GM23248 (cell line): ENCODE results near the gene C1QTNF1. TPM values are rescaled to one million over a fixed set of nuclear protein-coding genes. Genes with fewer than 3 reads are reported as not detected.

Experiments
- DNase-seq: peaks from one replicate; pipeline ENCODE4 v3.0.0-alpha.2; 2015
- H2AFZ ChIP-seq: fragments of 200-600 bp; sonication (generic); 2 replicates; pipeline ENCODE4 v1.6.1; 2016; ENCODE audit warnings: antibody characterized with exemption
- H3F3A ChIP-seq: fragments of 200-600 bp; sonication (generic); 2 replicates; pipeline ENCODE4 v1.6.1; 2016; ENCODE audit warnings: mild to moderate bottlenecking, antibody characterized with exemption, mixed run types; ENCODE audit not compliant: insufficient read depth
- H3K27ac ChIP-seq: fragments of 200-600 bp; sonication (generic); 2 replicates; pipeline ENCODE4 v1.5.1; 2016; ENCODE audit warnings: mild to moderate bottlenecking
- H3K27me3 ChIP-seq: fragments of 200-600 bp; sonication (generic); replicated peaks from 2 replicates; pipeline ENCODE4 v1.6.1; 2016; ENCODE audit warnings: mild to moderate bottlenecking; ENCODE audit not compliant: insufficient read depth
- H3K36me3 ChIP-seq: fragments of 200-600 bp; sonication (generic); 2 replicates; pipeline ENCODE4 v1.6.1; 2016; ENCODE audit warnings: low read depth, mild to moderate bottlenecking
- H3K4me1 ChIP-seq: fragments of 200-600 bp; sonication (generic); 2 replicates; pipeline ENCODE4 v1.6.1; 2016; ENCODE audit warnings: mild to moderate bottlenecking; ENCODE audit not compliant: insufficient read depth
- H3K4me2 ChIP-seq: fragments of 200-600 bp; sonication (generic); one replicate; pipeline ENCODE4 v1.6.1; 2016; ENCODE audit warnings: mild to moderate bottlenecking; ENCODE audit not compliant: unreplicated experiment
- H3K4me3 ChIP-seq: fragments of 200-600 bp; sonication (generic); 2 replicates; pipeline ENCODE4 v1.5.1; 2016; ENCODE audit warnings: mild to moderate bottlenecking
- H3K79me2 ChIP-seq: fragments of 200-600 bp; sonication (generic); 2 replicates; pipeline ENCODE4 v1.6.1; 2016; ENCODE audit warnings: mild to moderate bottlenecking; ENCODE audit not compliant: insufficient read depth
- H3K9ac ChIP-seq: fragments of 200-600 bp; sonication (generic); 2 replicates; pipeline ENCODE4 v1.6.1; 2016; ENCODE audit warnings: mild to moderate bottlenecking
- H3K9me2 ChIP-seq: fragments of 200-600 bp; sonication (generic); 2 replicates; pipeline ENCODE4 v1.6.1; 2016; ENCODE audit warnings: mixed run types, mild to moderate bottlenecking, moderate library complexity; ENCODE audit not compliant: insufficient read depth
- H3K9me3 ChIP-seq: fragments of 200-600 bp; sonication (generic); one replicate; pipeline ENCODE4 v1.6.1; 2017; ENCODE audit warnings: low read depth
- H4K20me1 ChIP-seq: fragments of 200-600 bp; sonication (generic); 2 replicates; pipeline ENCODE4 v1.6.0; 2016; ENCODE audit not compliant: insufficient read depth
- EZH2 ChIP-seq: fragments of 200-600 bp; sonication (generic); IDR thresholded peaks from 2 replicates; pipeline ENCODE4 v1.6.1; 2018; ENCODE audit warnings: antibody characterized with exemption, mild to moderate bottlenecking; ENCODE audit not compliant: insufficient read depth, poor library complexity, severe bottlenecking
- EZH2phosphoT487 ChIP-seq: fragments of 200-600 bp; sonication (generic); IDR thresholded peaks from 2 replicates; pipeline ENCODE4 v1.6.1; 2018; ENCODE audit warnings: antibody characterized with exemption, moderate library complexity, mild to moderate bottlenecking, low read depth; ENCODE audit not compliant: insufficient read depth
- WGBS, 2 experiments: methylation state at CpG; one replicate each; pipeline ENCODE4 v1.1.6; 2015 to 2017; ENCODE audit warnings: low lambda C conversion rate in 2 of 2, low coverage in 1 of 2; ENCODE audit errors: missing lambda C conversion rate in 2 of 2; 5-methylcytosine and 5-hydroxymethylcytosine counted together
- in situ Hi-C: fragments of 300-500 bp; cut with MboI; formaldehyde crosslinking; loops from 2 replicates; pipeline ENCODE4 v1.15.0; 2020
- polyA plus RNA-seq: library from polyadenylated mRNA; unstranded; fragments of >200 nt; fragmentation: Nextera tagmentation; extraction: Ambion mirVana; gene quantifications from 2 replicates; pipeline ENCODE4 v1.2.1, GENCODE V29; 2016
- total RNA-seq: library from RNA; depleted of rRNA; stranded (reverse); fragments of >200 nt; shearing (Covaris generic); gene quantifications from 2 replicates; pipeline ENCODE4 v1.2.3, GENCODE V29; 2014

Gene C1QTNF1
- total and polyA plus RNA-seq, 2 experiments from 2014 or later = 6.1 to 12.2 TPM

DNA sequence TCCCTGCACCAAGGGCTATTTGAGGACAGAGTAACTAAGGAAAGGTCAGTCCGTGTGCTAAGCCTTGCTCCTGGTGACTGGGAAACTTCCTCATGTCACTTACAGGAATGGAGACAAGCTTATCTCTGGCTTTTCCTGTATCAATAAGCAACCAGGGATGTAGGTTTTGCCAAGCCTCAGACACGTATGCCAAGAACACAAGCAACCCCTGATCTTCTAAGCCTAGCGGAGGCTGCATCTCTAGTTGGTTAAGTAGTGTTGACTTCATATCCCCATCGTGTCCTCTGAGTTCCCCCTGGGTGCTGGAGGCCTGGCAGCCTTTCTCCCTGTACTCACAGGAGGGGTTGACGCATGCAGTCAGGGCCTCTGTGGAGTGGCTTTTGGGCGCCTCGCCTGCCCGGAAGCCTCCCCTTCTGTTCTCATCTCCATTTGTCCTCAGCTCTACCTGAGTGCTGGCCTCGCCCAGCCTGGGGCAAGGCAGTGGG is 1.4 kb upstream of the C1QTNF1 start:
- Histone ChIP-seq H3K79me2 (no peaks in the 10 kb centered on the region), H3K9me2 (no peaks in the 10 kb centered on the region), H3K9ac (no peak overlapping the region), H3K27ac (no peak overlapping the region), H3K4me3 (no peak overlapping the region), H3F3A (0 out of 2 replicates have a peak, but pooled peaks cover 5% of the 10 kb centered on the region), H3K9me3 (no peaks in the 10 kb centered on the region), H3K36me3 (no peaks in the 10 kb centered on the region), H3K4me2 (no peak overlapping the region), H3K4me1 (peaks cover 35% of the 10 kb centered on the region), H2AFZ (no peak overlapping the region), H4K20me1 (no peaks in the 10 kb centered on the region), H3K27me3 (no peaks in the 10 kb centered on the region)
- no peak for DNase-seq
- WGBS, 2 experiments = 91 to 94% methylated on average over 9 of the region's 9 CpGs
- in situ Hi-C loops = no loop called here
- TF ChIP-seq EZH2phosphoT487 (no peak), EZH2 (no peak)

- Histone ChIP-seq H3K27me3 (no peaks in the 10 kb centered on the region), H3K79me2 (no peaks in the 10 kb centered on the region), H3K9me3 (no peaks in the 10 kb centered on the region), H3K4me1 (peaks cover 42% of the 10 kb centered on the region), H3K4me3 (no peak overlapping the region), H3K9ac (no peak overlapping the region), H3K27ac (no peak overlapping the region), H3K36me3 (no peaks in the 10 kb centered on the region), H3K9me2 (no peaks in the 10 kb centered on the region), H3F3A (0 out of 2 replicates have a peak, but pooled peaks cover 5% of the 10 kb centered on the region), H2AFZ (no peak overlapping the region), H4K20me1 (no peaks in the 10 kb centered on the region), H3K4me2 (no peak overlapping the region)
- TF ChIP-seq EZH2phosphoT487 (no peak), EZH2 (no peak)
- WGBS, 2 experiments = 91 to 94% methylated on average over 12 of the region's 12 CpGs
- DNase-seq = no peak
- in situ Hi-C loops = no loop called here
Measured at GRCh38 chr17:79023180-79023705, 726 bp upstream of the C1QTNF1 start.

DNA sequence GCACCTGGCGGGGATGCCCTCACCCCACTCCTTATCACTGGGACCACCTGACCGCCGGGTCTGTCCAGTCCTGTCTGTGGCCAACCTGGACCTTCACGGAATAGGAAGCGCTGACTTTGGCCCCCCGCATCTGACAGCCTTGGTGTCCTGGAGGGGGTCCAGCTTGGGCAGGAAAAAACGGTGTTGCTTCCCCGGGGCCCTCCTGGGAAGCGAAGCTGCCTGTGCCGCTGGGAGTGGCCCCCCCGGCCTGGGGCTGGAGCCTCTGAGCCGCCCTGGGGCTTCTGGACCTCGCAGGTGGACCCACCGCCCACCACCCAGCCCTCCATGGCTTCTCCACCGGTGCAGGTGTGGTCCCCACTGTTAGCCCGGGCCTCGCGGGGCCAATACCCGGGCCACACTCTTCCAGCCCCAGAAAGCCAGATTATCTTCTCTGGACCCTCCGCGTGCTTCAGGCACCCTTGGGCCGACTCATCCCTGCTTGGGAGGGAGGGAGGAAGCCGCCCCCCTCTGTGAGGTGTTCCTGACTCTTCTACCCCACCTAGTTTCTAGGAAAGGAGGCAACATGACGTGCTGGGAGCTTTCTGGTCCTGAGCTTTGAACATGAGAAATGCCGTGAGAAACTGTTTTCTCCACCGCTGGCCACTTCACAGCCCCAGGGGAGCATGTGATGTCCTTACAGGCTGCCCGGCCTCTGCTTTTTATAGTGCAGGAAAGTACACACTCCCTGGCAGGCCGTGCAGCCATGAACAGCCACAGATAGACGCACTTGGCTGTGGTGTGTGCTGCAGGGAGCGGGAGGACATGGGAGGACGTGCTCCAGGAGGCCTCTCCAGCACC is 1.1 kb downstream of the C1QTNF1 start:
- Histone ChIP-seq H3K9me3 (no peaks in the 10 kb centered on the region), H3K9ac (peak overlapping the region; percentile 76; the same call in 1 of the 2 replicates), H3F3A (0 out of 2 replicates have a peak, but pooled peaks cover 9% of the 10 kb centered on the region), H3K4me1 (peaks cover 45% of the 10 kb centered on the region), H3K27me3 (no peaks in the 10 kb centered on the region), H2AFZ (peak overlapping the region; percentile 93), H4K20me1 (no peaks in the 10 kb centered on the region), H3K9me2 (no peaks in the 10 kb centered on the region), H3K4me3 (peak overlapping the region; percentile 89), H3K27ac (no peak overlapping the region), H3K79me2 (no peaks in the 10 kb centered on the region), H3K36me3 (no peaks in the 10 kb centered on the region), H3K4me2 (peak overlapping the region; percentile 83)
- TF ChIP-seq EZH2 (no peak), EZH2phosphoT487 (no peak)
- 25 to 27% methylated on average over 27 to 31 of the region's 31 CpGs for WGBS, 2 experiments
- in situ Hi-C loops = no loop called here
- DNase-seq = peak; percentile 50

DNA sequence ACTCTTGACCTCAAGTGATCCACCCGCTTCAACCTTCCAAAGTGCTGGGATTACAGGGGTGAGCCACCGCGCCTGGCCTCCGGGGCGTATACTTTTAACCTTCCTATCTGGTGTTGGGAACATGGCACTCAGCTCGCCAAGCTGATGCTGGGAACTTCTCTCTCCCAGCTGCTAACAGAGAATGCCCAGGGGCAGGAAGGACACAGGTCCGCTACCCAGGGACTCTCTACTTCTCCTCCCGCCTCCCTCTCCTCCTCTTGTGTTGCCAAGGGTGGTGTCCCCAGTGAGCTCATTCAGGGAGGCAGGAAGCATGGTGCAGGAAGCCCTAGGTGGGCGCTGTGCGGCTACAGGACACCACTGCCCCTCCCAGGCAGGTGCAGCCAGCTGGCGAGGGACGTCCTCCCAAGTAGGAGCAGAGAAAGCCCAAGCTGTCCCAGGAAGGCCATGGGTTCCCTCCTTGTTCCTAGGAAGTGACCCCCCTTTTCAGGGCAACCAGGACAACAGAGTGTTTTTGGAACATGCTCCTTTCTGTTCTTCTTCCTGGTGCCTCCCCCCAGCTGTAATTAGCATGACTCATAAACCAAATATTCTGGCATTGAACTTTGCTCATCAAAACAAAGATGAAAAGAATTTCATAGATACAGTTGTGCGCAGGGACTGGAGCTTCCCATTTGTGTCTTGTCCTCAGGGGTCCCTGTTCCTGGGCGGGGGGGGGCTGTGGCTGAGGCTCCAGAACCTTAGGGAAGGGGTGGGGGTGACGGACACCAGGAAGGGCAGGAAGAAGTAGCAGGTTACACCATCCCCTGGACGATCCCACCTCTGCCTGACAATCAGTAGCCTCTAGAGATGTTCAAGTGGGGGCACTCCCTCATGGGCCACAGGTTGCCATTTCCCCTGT is 2.7 kb downstream of the C1QTNF1 start:
- in situ Hi-C loops = no loop called here
- Histone ChIP-seq H3K4me1 (peaks cover 39% of the 10 kb centered on the region), H3K79me2 (no peaks in the 10 kb centered on the region), H2AFZ (no peak overlapping the region), H3K9me3 (no peaks in the 10 kb centered on the region), H3F3A (0 out of 2 replicates have a peak, but pooled peaks cover 4% of the 10 kb centered on the region), H3K4me3 (peak overlapping the region; percentile 34; the same call in 1 of the 2 replicates), H3K4me2 (peak overlapping the region; percentile 56), H3K9me2 (no peaks in the 10 kb centered on the region), H4K20me1 (no peaks in the 10 kb centered on the region), H3K36me3 (no peaks in the 10 kb centered on the region), H3K27ac (no peak overlapping the region), H3K27me3 (no peaks in the 10 kb centered on the region), H3K9ac (0 out of 2 replicates have a peak overlapping the region, but pooled peaks have one; percentile 1)
- WGBS, 2 experiments = 31 to 41% methylated on average over 16 of the region's 16 CpGs
- TF ChIP-seq EZH2phosphoT487 (no peak), EZH2 (no peak)
- DNase-seq = peak; percentile 73
